Activated naive CD4-positive, alpha-beta T cell treated with anti-CD3 and anti-CD28 coated beads for 36 hours (primary cell): ENCODE measurements around the gene CYGB. TPM values are rescaled to one million over a fixed set of nuclear protein-coding genes. Genes with fewer than 3 reads are reported as not detected.

Experiments
- CTCF ChIA-PET: fragments of 350-600 bp; sonication (Branson Sonifier 250); formaldehyde crosslinking; loops from one replicate; lab custom pipeline; 2021; ENCODE audit warnings: antibody characterized with exemption; lab: Charles Lee
- DNase-seq: peaks from one replicate; pipeline ENCODE4 v3.0.0-alpha.2; 2020
- H3K27ac Mint-ChIP-seq: one replicate; pipeline ENCODE4 v1.8.0; 2021; ENCODE audit warnings: mild to moderate bottlenecking, mixed read lengths
- H3K27me3 Mint-ChIP-seq: one replicate; pipeline ENCODE4 v1.8.0; 2021; ENCODE audit warnings: low read depth, mixed read lengths
- H3K36me3 Mint-ChIP-seq: one replicate; pipeline ENCODE4 v1.8.0; 2021; ENCODE audit warnings: low read depth, mixed read lengths
- H3K4me1 Mint-ChIP-seq: one replicate; pipeline ENCODE4 v1.8.0; 2021; ENCODE audit warnings: low read depth, mixed read lengths
- H3K4me3 Mint-ChIP-seq: one replicate; pipeline ENCODE4 v1.8.0; 2021; ENCODE audit warnings: mild to moderate bottlenecking, moderate library complexity, mixed read lengths
- H3K9me3 Mint-ChIP-seq: one replicate; pipeline ENCODE4 v1.8.0; 2021; ENCODE audit warnings: mixed read lengths
- intact Hi-C: fragments of 100-400 bp; cut with micrococcal nuclease; formaldehyde crosslinking; loops from one replicate; pipeline ENCODE4 v1.15.1; 2023
- total RNA-seq, 2 experiments: library from RNA; stranded (reverse); gene quantifications; one replicate each; pipeline ENCODE4 v1.2.3, GENCODE V29; 2021

Gene CYGB
- total RNA-seq, 2 experiments from 2014 or later: not detected

- intact Hi-C loops: loop anchor here (1.0 kb wide), 2 partner anchors 24 to 81 kb away; no protein-coding TSS in a partner anchor
- no peak overlapping the region for H3K27ac Mint-ChIP-seq
- no peaks in the 10 kb centered on the region for H3K9me3 Mint-ChIP-seq
- CTCF ChIA-PET: interaction anchor here (1.0 to 1.2 kb wide), 4 partner anchors 19 to 134 kb away, joined by 3 to 8 read pairs (median 4); no protein-coding TSS in a partner anchor
- DNase-seq: no peak
- H3K27me3 Mint-ChIP-seq: peaks cover 9% of the 10 kb centered on the region
- H3K36me3 Mint-ChIP-seq: no peaks in the 10 kb centered on the region
- H3K4me3 Mint-ChIP-seq: no peak overlapping the region
- H3K4me1 Mint-ChIP-seq: peaks cover 5% of the 10 kb centered on the region
These were observed 10.2 kb upstream of the CYGB start for GRCh38 chr17:76547642-76548202.

- H3K27ac Mint-ChIP-seq: no peak overlapping the region
- peak; percentile 66 for DNase-seq
- intact Hi-C loops: loop anchor here (1.0 kb wide), 2 partner anchors 24 to 81 kb away; no protein-coding TSS in a partner anchor
- H3K4me3 Mint-ChIP-seq: no peak overlapping the region
- H3K27me3 Mint-ChIP-seq: peaks cover 11% of the 10 kb centered on the region
- no peaks in the 10 kb centered on the region for H3K9me3 Mint-ChIP-seq
- no peaks in the 10 kb centered on the region for H3K36me3 Mint-ChIP-seq
- peaks cover 5% of the 10 kb centered on the region for H3K4me1 Mint-ChIP-seq
- CTCF ChIA-PET: interaction anchor here (0.7 to 2.2 kb wide), 8 partner anchors 13 to 135 kb away, joined by 3 to 18 read pairs (median 4); no protein-coding TSS in a partner anchor
These were observed 9.7 kb upstream of the CYGB start for GRCh38 chr17:76547183-76547641.

- H3K4me3 Mint-ChIP-seq: no peak overlapping the region
- no peak overlapping the region for H3K27ac Mint-ChIP-seq
These were observed 9.2 kb upstream of the CYGB start for GRCh38 chr17:76546556-76547182.

GRCh38 chr17:76545918-76546555 lies 8.5 kb upstream of the CYGB start:
- Mint-ChIP-seq H3K27me3 (peaks cover 14% of the 10 kb centered on the region), H3K4me3 (no peak overlapping the region), H3K27ac (no peak overlapping the region), H3K36me3 (no peaks in the 10 kb centered on the region), H3K9me3 (no peaks in the 10 kb centered on the region), H3K4me1 (peaks cover 4% of the 10 kb centered on the region)
- CTCF ChIA-PET: interaction anchor here (1.1 to 2.2 kb wide), 8 partner anchors 13 to 49 kb away, joined by 3 to 18 read pairs (median 3); no protein-coding TSS in a partner anchor
- DNase-seq: no peak
- intact Hi-C loops: no loop called here

More at GRCh38 chr17:76546556-76547182, 9.2 kb upstream of the CYGB start:
- H3K27me3 Mint-ChIP-seq: peaks cover 11% of the 10 kb centered on the region
- intact Hi-C loops: loop anchor here (1.0 kb wide), 2 partner anchors 23 to 80 kb away; no protein-coding TSS in a partner anchor
- no peaks in the 10 kb centered on the region for H3K9me3 Mint-ChIP-seq
- H3K36me3 Mint-ChIP-seq: no peaks in the 10 kb centered on the region
- no peak for DNase-seq
- peaks cover 5% of the 10 kb centered on the region for H3K4me1 Mint-ChIP-seq
- CTCF ChIA-PET: interaction anchor here (0.7 to 2.2 kb wide), 10 partner anchors 13 to 135 kb away, joined by 3 to 18 read pairs (median 3); no protein-coding TSS in a partner anchor

- no peak overlapping the region for H3K4me3 Mint-ChIP-seq
- no peaks in the 10 kb centered on the region for H3K36me3 Mint-ChIP-seq
- no peaks in the 10 kb centered on the region for H3K9me3 Mint-ChIP-seq
- no peak overlapping the region for H3K27ac Mint-ChIP-seq
- peaks cover 15% of the 10 kb centered on the region for H3K27me3 Mint-ChIP-seq
- intact Hi-C loops: no loop called here
- no peaks in the 10 kb centered on the region for H3K4me1 Mint-ChIP-seq
- CTCF ChIA-PET: interaction anchor here (0.8 to 2.8 kb wide), 7 partner anchors 12 to 539 kb away, joined by 3 to 18 read pairs (median 4); no protein-coding TSS in a partner anchor
- no peak for DNase-seq
These were observed 7.2 kb upstream of the CYGB start for GRCh38 chr17:76544546-76545365.

GRCh38 chr17:76543826-76544545 lies 6.5 kb upstream of the CYGB start:
- CTCF ChIA-PET: interaction anchor here (1.3 to 2.8 kb wide), 2 partner anchors 21 to 80 kb away, joined by 6 to 16 read pairs; no protein-coding TSS in a partner anchor
- peaks cover 22% of the 10 kb centered on the region for H3K27me3 Mint-ChIP-seq
- no peak overlapping the region for H3K27ac Mint-ChIP-seq
- no peak overlapping the region for H3K4me3 Mint-ChIP-seq
- no peaks in the 10 kb centered on the region for H3K9me3 Mint-ChIP-seq
- intact Hi-C loops: no loop called here
- H3K36me3 Mint-ChIP-seq: no peaks in the 10 kb centered on the region
- no peak for DNase-seq
- H3K4me1 Mint-ChIP-seq: no peaks in the 10 kb centered on the region

GRCh38 chr17:76543482-76543825 lies 5.9 kb upstream of the CYGB start:
- Mint-ChIP-seq H3K27me3 (peaks cover 26% of the 10 kb centered on the region), H3K36me3 (no peaks in the 10 kb centered on the region), H3K9me3 (no peaks in the 10 kb centered on the region), H3K4me3 (no peak overlapping the region), H3K4me1 (no peaks in the 10 kb centered on the region), H3K27ac (no peak overlapping the region)
- no peak for DNase-seq
- intact Hi-C loops: no loop called here
- CTCF ChIA-PET: interaction anchor here (0.6 to 2.8 kb wide), 3 partner anchors 21 to 492 kb away, joined by 3 to 16 read pairs (median 6); no protein-coding TSS in a partner anchor

- intact Hi-C loops: no loop called here
- H3K27me3 Mint-ChIP-seq: peaks cover 26% of the 10 kb centered on the region
- H3K4me3 Mint-ChIP-seq: no peak overlapping the region
- no peak overlapping the region for H3K27ac Mint-ChIP-seq
- DNase-seq: no peak
- no peaks in the 10 kb centered on the region for H3K9me3 Mint-ChIP-seq
- H3K4me1 Mint-ChIP-seq: no peaks in the 10 kb centered on the region
- no peaks in the 10 kb centered on the region for H3K36me3 Mint-ChIP-seq
- CTCF ChIA-PET: interaction anchor here (0.6 to 2.8 kb wide), 3 partner anchors 20 to 492 kb away, joined by 3 to 16 read pairs (median 6); no protein-coding TSS in a partner anchor
These were observed 5.5 kb upstream of the CYGB start for GRCh38 chr17:76542984-76543383.

- CTCF ChIA-PET: interaction anchor here (0.6 to 2.8 kb wide), 3 partner anchors 20 to 491 kb away, joined by 3 to 16 read pairs (median 6); no protein-coding TSS in a partner anchor
- Mint-ChIP-seq H3K27ac (no peak overlapping the region), H3K36me3 (no peaks in the 10 kb centered on the region)
These were observed 5.1 kb upstream of the CYGB start for GRCh38 chr17:76542566-76542971.

GRCh38 chr17:76541739-76542454 lies 4.4 kb upstream of the CYGB start:
- no peaks in the 10 kb centered on the region for H3K36me3 Mint-ChIP-seq
- H3K27ac Mint-ChIP-seq: no peak overlapping the region
- intact Hi-C loops: no loop called here
- no peaks in the 10 kb centered on the region for H3K4me1 Mint-ChIP-seq
- DNase-seq: no peak
- no peaks in the 10 kb centered on the region for H3K9me3 Mint-ChIP-seq
- H3K27me3 Mint-ChIP-seq: peaks cover 27% of the 10 kb centered on the region
- CTCF ChIA-PET: no interaction called here
- no peak overlapping the region for H3K4me3 Mint-ChIP-seq

More at GRCh38 chr17:76542566-76542971, 5.1 kb upstream of the CYGB start:
- H3K27me3 Mint-ChIP-seq: peaks cover 26% of the 10 kb centered on the region
- intact Hi-C loops: no loop called here
- no peaks in the 10 kb centered on the region for H3K9me3 Mint-ChIP-seq
- no peak overlapping the region for H3K4me3 Mint-ChIP-seq
- DNase-seq: no peak
- no peaks in the 10 kb centered on the region for H3K4me1 Mint-ChIP-seq
